AML-193 (cell line): Measurements from ENCODE around the gene SAMD13.

Experiments used
- DNase-seq, 2 experiments: peaks; one replicate each; lab custom pipeline; 2025; lab: John Stamatoyannopoulos, UW

Gene SAMD13

GRCh38 chr1:84373436-84374141 lies 72.1 kb downstream of the SAMD13 start:
- DNase-seq = no peak

- DNase-seq = no peak
These were observed 73.6 kb downstream of the SAMD13 start for GRCh38 chr1:84374991-84375696.

GRCh38 chr1:84376000-84376910 lies 74.7 kb downstream of the SAMD13 start:
- no peak for DNase-seq

GRCh38 chr1:84377480-84378095 lies 76.1 kb downstream of the SAMD13 start:
- DNase-seq = no peak

- DNase-seq = no peak
These were observed 77.8 kb downstream of the SAMD13 start for GRCh38 chr1:84379138-84379916.

GRCh38 chr1:84379917-84380180 lies 78.3 kb downstream of the SAMD13 start:
- DNase-seq = no peak

GRCh38 chr1:84382127-84382526 lies 80.6 kb downstream of the SAMD13 start:
- DNase-seq = no peak

GRCh38 chr1:84385347-84385746 lies 83.8 kb downstream of the SAMD13 start:
- DNase-seq = no peak

- DNase-seq = no peak
These were observed 85.4 kb downstream of the SAMD13 start for GRCh38 chr1:84386716-84387479.

GRCh38 chr1:84387480-84388163 lies 86.1 kb downstream of the SAMD13 start:
- DNase-seq = no peak

- no peak for DNase-seq
These were observed 88.7 kb downstream of the SAMD13 start for GRCh38 chr1:84390226-84390625.

GRCh38 chr1:84398175-84399155 lies 97.0 kb downstream of the SAMD13 start, which contains the start of gene DNASE2B:
Gene DNASE2B (plus strand): TSS chr1:84398484. CDS start chr1:84398565, 81 bp downstream.
- no peak for DNase-seq
